Measurements from ENCODE around the gene AK5.

Gene AK5

GRCh38 chr1:77538956-77539518, 257.2 kb downstream of the AK5 start:
- TF ChIP-seq, protein P1, sequence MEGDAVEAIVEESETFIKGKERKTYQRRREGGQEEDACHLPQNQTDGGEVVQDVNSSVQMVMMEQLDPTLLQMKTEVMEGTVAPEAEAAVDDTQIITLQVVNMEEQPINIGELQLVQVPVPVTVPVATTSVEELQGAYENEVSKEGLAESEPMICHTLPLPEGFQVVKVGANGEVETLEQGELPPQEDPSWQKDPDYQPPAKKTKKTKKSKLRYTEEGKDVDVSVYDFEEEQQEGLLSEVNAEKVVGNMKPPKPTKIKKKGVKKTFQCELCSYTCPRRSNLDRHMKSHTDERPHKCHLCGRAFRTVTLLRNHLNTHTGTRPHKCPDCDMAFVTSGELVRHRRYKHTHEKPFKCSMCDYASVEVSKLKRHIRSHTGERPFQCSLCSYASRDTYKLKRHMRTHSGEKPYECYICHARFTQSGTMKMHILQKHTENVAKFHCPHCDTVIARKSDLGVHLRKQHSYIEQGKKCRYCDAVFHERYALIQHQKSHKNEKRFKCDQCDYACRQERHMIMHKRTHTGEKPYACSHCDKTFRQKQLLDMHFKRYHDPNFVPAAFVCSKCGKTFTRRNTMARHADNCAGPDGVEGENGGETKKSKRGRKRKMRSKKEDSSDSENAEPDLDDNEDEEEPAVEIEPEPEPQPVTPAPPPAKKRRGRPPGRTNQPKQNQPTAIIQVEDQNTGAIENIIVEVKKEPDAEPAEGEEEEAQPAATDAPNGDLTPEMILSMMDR (conservative IDR thresholded peaks at IDR 0.05) = no peak
- peak overlapping the region; percentile 96 for H3K27ac ChIP-seq

GRCh38 chr1:77539519-77540142, 257.8 kb downstream of the AK5 start:
- TF ChIP-seq, protein P1 (conservative IDR thresholded peaks at IDR 0.05) = no peak
- H3K27ac ChIP-seq = peak overlapping the region; percentile 96

GRCh38 chr1:77540501-77541161, 258.8 kb downstream of the AK5 start:
- TF ChIP-seq, protein P1 (conservative IDR thresholded peaks at IDR 0.05) = no peak

GRCh38 chr1:77541162-77541545, 259.3 kb downstream of the AK5 start:
- H3K27ac ChIP-seq = peak overlapping the region; percentile 96; the same call in 1 of the 2 replicates
- TF ChIP-seq, protein P1 (conservative IDR thresholded peaks at IDR 0.05) = no peak

More at GRCh38 chr1:77540501-77541161, 258.8 kb downstream of the AK5 start:
- H3K27ac ChIP-seq = peak overlapping the region; percentile 96

DNA sequence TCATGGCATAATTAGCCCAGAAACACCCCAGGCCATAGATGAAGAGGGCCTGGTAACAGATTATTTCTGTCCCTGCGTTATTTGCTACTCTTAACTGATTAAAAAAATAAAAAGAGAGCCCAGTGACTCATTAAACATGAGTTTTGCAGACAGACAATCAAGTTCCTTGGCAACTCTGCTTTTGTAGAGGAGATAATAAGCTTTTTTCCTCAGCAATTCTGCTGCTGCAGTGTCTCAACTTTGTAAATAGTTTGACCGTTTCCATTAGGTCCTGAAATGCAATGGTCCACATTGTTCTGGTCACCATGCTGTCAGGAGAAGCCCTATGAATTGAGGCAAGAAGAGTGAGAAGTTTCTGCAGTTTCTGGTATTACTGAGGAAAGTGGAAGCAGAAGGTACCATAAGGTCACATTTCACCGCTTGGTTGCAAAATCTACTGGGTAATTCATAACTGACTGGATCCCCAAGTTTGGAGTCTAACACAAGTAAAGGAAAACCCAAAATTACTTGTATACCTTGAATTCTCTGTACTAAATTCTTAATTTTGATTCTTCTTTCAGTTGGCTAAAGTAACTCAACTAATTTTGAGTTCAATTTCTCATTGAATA, 261.1 kb downstream of the AK5 start:
- H3K27ac ChIP-seq = no peak overlapping the region
- TF ChIP-seq, protein P1 (conservative IDR thresholded peaks at IDR 0.05) = no peak

DNA sequence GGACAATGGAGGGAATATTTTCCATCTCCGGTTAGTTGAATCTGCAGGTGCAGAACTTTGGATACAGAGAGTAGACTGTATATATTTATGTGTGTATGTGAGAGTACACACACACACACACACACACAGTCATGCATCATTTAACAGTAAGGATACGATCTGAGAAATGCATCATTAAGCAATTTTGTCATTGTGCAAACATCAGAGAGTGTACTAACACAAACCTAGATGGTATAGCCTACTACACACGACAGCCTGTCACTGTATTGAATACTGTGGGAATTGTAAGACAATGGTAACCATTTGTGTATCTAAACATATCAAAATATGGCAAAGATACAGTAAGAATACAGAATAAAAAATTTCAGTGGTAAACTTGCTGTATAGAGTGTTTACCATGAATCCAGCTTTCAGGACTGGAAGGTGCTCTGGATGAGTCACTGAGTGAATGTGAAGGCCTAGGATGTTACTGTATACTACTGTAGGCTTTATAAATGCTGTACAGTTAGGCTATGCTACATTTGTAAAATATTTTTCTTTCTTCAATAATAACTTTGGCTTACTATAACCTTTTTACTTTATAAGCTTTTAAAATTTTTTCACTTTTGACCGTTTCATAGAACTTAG, 262.1 kb downstream of the AK5 start:
- TF ChIP-seq, protein P1 (conservative IDR thresholded peaks at IDR 0.05) = no peak
- no peak overlapping the region for H3K27ac ChIP-seq

GRCh38 chr1:77544845-77545244, 263.0 kb downstream of the AK5 start:
- no peak overlapping the region for H3K27ac ChIP-seq
- TF ChIP-seq, protein P1 (conservative IDR thresholded peaks at IDR 0.05) = no peak

Data from VCaP (cell line).